SU-DHL-6 (cell line): ENCODE data around the gene NRAP.

Source experiments
- CTCF ChIP-seq: fragments of 200-600 bp; sonication (generic); IDR thresholded peaks from one replicate; pipeline ENCODE4 v1.5.1; 2017; ENCODE audit warnings: antibody characterized with exemption, mild to moderate bottlenecking, low read length, moderate library complexity; ENCODE audit not compliant: insufficient read depth, poor library complexity, severe bottlenecking
- EZH2phosphoT487 ChIP-seq: fragments of 200-600 bp; sonication (generic), shearing (Covaris generic); conservative IDR thresholded peaks from 2 replicates; pipeline ENCODE4 v1.6.1; 2018; ENCODE audit warnings: mild to moderate bottlenecking, antibody characterized with exemption, low read length, moderate library complexity, mixed read lengths

- TF ChIP-seq CTCF (no peak), EZH2phosphoT487 (no peak)
Observed at GRCh38 chr10:113549856-113550255, 114.0 kb downstream of the NRAP start.
